ENCODE measurements around the gene GPRIN1. TPM values are rescaled to one million over a fixed set of nuclear protein-coding genes. Genes with fewer than 3 reads are reported as not detected.
"Not testable (repeated sequence)": the region's sequence is repeated elsewhere in the genome, so short reads cannot be mapped to it uniquely, and the experiment has no call there.

Gene GPRIN1
- total RNA-seq, 1 donor from 2014 or later: 0.67 TPM

- no peak for TF ChIP-seq EZH2 (IDR thresholded peaks at IDR 0.05)
- TF ChIP-seq CTCF (IDR thresholded peaks at IDR 0.05): no peak
- TF ChIP-seq EZH2phosphoT487 (IDR thresholded peaks at IDR 0.05): no peak
- Histone ChIP-seq H4K20me1 (ENCODE audit: low read depth) (peaks cover 3% of the 10 kb centered on the region), H3K9me3 (ENCODE audit: low read depth) (no peaks in the 10 kb centered on the region), H3K4me2 (no peak overlapping the region), H3F3A (ENCODE audit: low read depth) (no peaks in the 10 kb centered on the region), H3K9ac (no peak overlapping the region), H3K4me3 (no peak overlapping the region), H3K79me2 (ENCODE audit: low read depth) (no peaks in the 10 kb centered on the region), H3K27me3 (peaks cover 4% of the 10 kb centered on the region), H2AFZ (replicated peaks) (no peak overlapping the region), H3K36me3 (no peaks in the 10 kb centered on the region), H3K27ac (no peak overlapping the region), H3K4me1 (peaks cover 5% of the 10 kb centered on the region)
- H3K27me3 Mint-ChIP-seq (ENCODE audit: insufficient read depth, low read depth): peaks cover 2% of the 10 kb centered on the region
- no peaks in the 10 kb centered on the region for H3K9me3 Mint-ChIP-seq
- no peak overlapping the region for H3K4me3 Mint-ChIP-seq
- no peak for DNase-seq (ENCODE audit: low spot score)
- peaks cover 31% of the 10 kb centered on the region for H3K4me1 Mint-ChIP-seq
- peaks cover 7% of the 10 kb centered on the region for H3K36me3 Mint-ChIP-seq
- peak overlapping the region; percentile 25 for H3K27ac Mint-ChIP-seq
Observed at GRCh38 chr5:176603091-176603490, 6.9 kb downstream of the GPRIN1 start.

GRCh38 chr5:176601901-176602482 lies 8.0 kb downstream of the GPRIN1 start:
- Histone ChIP-seq H3K4me3 (no peak overlapping the region), H3K9me3 (ENCODE audit: low read depth) (no peaks in the 10 kb centered on the region), H3K27me3 (peaks cover 15% of the 10 kb centered on the region), H3K79me2 (ENCODE audit: low read depth) (no peaks in the 10 kb centered on the region), H3K4me2 (no peak overlapping the region), H3K9ac (no peak overlapping the region), H3K27ac (no peak overlapping the region), H3F3A (ENCODE audit: low read depth) (peaks cover 4% of the 10 kb centered on the region), H3K4me1 (peaks cover 5% of the 10 kb centered on the region), H3K36me3 (no peaks in the 10 kb centered on the region), H4K20me1 (ENCODE audit: low read depth) (peaks cover 3% of the 10 kb centered on the region), H2AFZ (replicated peaks) (no peak overlapping the region)
- Mint-ChIP-seq H3K36me3 (peaks cover 7% of the 10 kb centered on the region), H3K4me3 (no peak overlapping the region), H3K9me3 (no peaks in the 10 kb centered on the region), H3K27me3 (ENCODE audit: insufficient read depth, low read depth) (peaks cover 2% of the 10 kb centered on the region), H3K4me1 (peaks cover 31% of the 10 kb centered on the region), H3K27ac (peak overlapping the region; percentile 3)
- TF ChIP-seq EZH2phosphoT487 (IDR thresholded peaks at IDR 0.05) (no peak), CTCF (IDR thresholded peaks at IDR 0.05) (no peak), EZH2 (IDR thresholded peaks at IDR 0.05) (no peak)
- DNase-seq (ENCODE audit: low spot score): no peak

- not testable (repeated sequence) for H3K36me3 ChIP-seq; H3K4me3 ChIP-seq; H3K9me3 Mint-ChIP-seq; H4K20me1 ChIP-seq (ENCODE audit: low read depth); H3K79me2 ChIP-seq (ENCODE audit: low read depth); H3K27ac ChIP-seq; H3K36me3 Mint-ChIP-seq; H3F3A ChIP-seq (ENCODE audit: low read depth); H3K4me2 ChIP-seq; H3K4me1 ChIP-seq; H2AFZ ChIP-seq (replicated peaks); H3K9me3 ChIP-seq (ENCODE audit: low read depth); H3K4me3 Mint-ChIP-seq; H3K27me3 Mint-ChIP-seq (ENCODE audit: insufficient read depth, low read depth); H3K9ac ChIP-seq; DNase-seq (ENCODE audit: low spot score)
- peak overlapping the region; percentile 79 for H3K27ac Mint-ChIP-seq
- peaks cover 24% of the 10 kb centered on the region for H3K27me3 ChIP-seq
- H3K4me1 Mint-ChIP-seq: peaks cover 26% of the 10 kb centered on the region
Observed at GRCh38 chr5:176599749-176600430, 10.1 kb downstream of the GPRIN1 start.
